BJ (cell line): ENCODE data around the gene SLIT3. TPM values are rescaled to one million over a fixed set of nuclear protein-coding genes. Genes with fewer than 3 reads are reported as not detected.

Source experiments
- CTCF ChIA-PET: fragments of 350-600 bp; formaldehyde crosslinking; extraction: SDS; loops from one replicate; lab custom pipeline; 2021; ENCODE audit warnings: antibody characterized with exemption, inconsistent platforms; lab: Yijun Ruan, JAX
- POLR2A ChIA-PET: fragments of 300-600 bp; sonication (Branson Sonifier 250); formaldehyde crosslinking; extraction: SDS; loops from one replicate; lab custom pipeline; 2021; ENCODE audit warnings: antibody characterized with exemption; lab: Charles Lee
- DNase-seq: peaks from one replicate; pipeline ENCODE4 v3.0.0-alpha.2; 2011; ENCODE audit warnings: low read depth
- H3K27me3 ChIP-seq: 2 replicates; pipeline ENCODE4 v1.6.0; 2011; ENCODE audit warnings: low read length; ENCODE audit not compliant: control insufficient read depth, insufficient read depth
- H3K36me3 ChIP-seq: 2 replicates; pipeline ENCODE4 v1.5.1; 2011; ENCODE audit warnings: low read length; ENCODE audit not compliant: control insufficient read depth, insufficient read depth
- H3K4me3 ChIP-seq: 2 replicates; pipeline ENCODE4 v1.5.1; 2011; ENCODE audit warnings: low read depth, mild to moderate bottlenecking, control low read depth, low read length
- CTCF ChIP-seq: IDR thresholded peaks from 2 replicates; pipeline ENCODE4 v1.5.1; 2011; ENCODE audit warnings: low read depth, mild to moderate bottlenecking, control low read depth, inconsistent platforms, low read length, moderate library complexity; ENCODE audit not compliant: insufficient read depth
- polyA plus RNA-seq: library from polyadenylated mRNA; depleted of rRNA; stranded (reverse); fragments of >200 nt; gene quantifications from 2 replicates; pipeline ENCODE4 v1.2.3, GENCODE V29; 2011

The SLIT3 gene
- polyA plus RNA-seq, 1 experiment = 26.8 TPM

- Histone ChIP-seq H3K4me3 (no peak overlapping the region), H3K27me3 (no peaks in the 10 kb centered on the region), H3K36me3 (no peaks in the 10 kb centered on the region; the same call in 1 of the 2 replicates)
- no peak for DNase-seq
- no peak for TF ChIP-seq CTCF
- POLR2A ChIA-PET = no interaction called here
- CTCF ChIA-PET = interaction anchor here (1.0 to 1.2 kb wide), 2 partner anchors 65 to 88 kb away, joined by 3 read pairs; no protein-coding TSS in a partner anchor
Observed at GRCh38 chr5:168772316-168772961, 528.5 kb downstream of the SLIT3 start.

GRCh38 chr5:168771678-168772077 lies 529.3 kb downstream of the SLIT3 start:
- CTCF ChIA-PET = interaction anchor here (1.0 to 1.2 kb wide), 2 partner anchors 65 to 87 kb away, joined by 3 read pairs; no protein-coding TSS in a partner anchor
- no peak for TF ChIP-seq CTCF
- POLR2A ChIA-PET = no interaction called here
- DNase-seq = no peak
- Histone ChIP-seq H3K36me3 (no peaks in the 10 kb centered on the region; the same call in 1 of the 2 replicates), H3K27me3 (no peaks in the 10 kb centered on the region), H3K4me3 (no peak overlapping the region)

- ChIA-PET CTCF (no interaction called here), POLR2A (no interaction called here)
- DNase-seq = no peak
- no peak for TF ChIP-seq CTCF
- H3K36me3 ChIP-seq = no peaks in the 10 kb centered on the region; the same call in 1 of the 2 replicates
- H3K27me3 ChIP-seq = no peaks in the 10 kb centered on the region
- no peak overlapping the region for H3K4me3 ChIP-seq
Observed at GRCh38 chr5:168770996-168771395, 529.9 kb downstream of the SLIT3 start.

GRCh38 chr5:168770036-168770498 lies 530.9 kb downstream of the SLIT3 start:
- no peak for TF ChIP-seq CTCF
- ChIA-PET POLR2A (no interaction called here), CTCF (no interaction called here)
- Histone ChIP-seq H3K36me3 (no peaks in the 10 kb centered on the region; the same call in 1 of the 2 replicates), H3K4me3 (no peak overlapping the region), H3K27me3 (no peaks in the 10 kb centered on the region)
- DNase-seq = no peak

GRCh38 chr5:168768172-168768571 lies 532.8 kb downstream of the SLIT3 start:
- no peak overlapping the region for H3K4me3 ChIP-seq
- ChIA-PET POLR2A (no interaction called here), CTCF (no interaction called here)
- DNase-seq = no peak
- no peaks in the 10 kb centered on the region for H3K27me3 ChIP-seq
- H3K36me3 ChIP-seq = no peaks in the 10 kb centered on the region
- TF ChIP-seq CTCF = no peak
